Spleen (tissue), 11 donors: ENCODE results near the gene TAS2R43. TPM values are rescaled to one million over a fixed set of nuclear protein-coding genes. Genes with fewer than 3 reads are reported as not detected.
"Not testable (repeated sequence)": the region's sequence is repeated elsewhere in the genome, so short reads cannot be mapped to it uniquely, and the experiment has no call there.

Experiments
- DNase-seq: peaks from one replicate; pipeline ENCODE4 v3.0.0-alpha.2; 2020
- H3K27ac ChIP-seq, 8 donors: fragments of 200-600 bp; sonication (generic) in 7 of 8; 1 replicate in 4 of 8; 2 replicates in 4 of 8; pipeline versions ENCODE4 v1.5.0 to v1.8.0; 2016 to 2021; ENCODE audit warnings: inconsistent platforms in 4 of 8, mild to moderate bottlenecking in 4 of 8, moderate library complexity in 1 of 8
- H3K27me3 ChIP-seq, 7 donors: fragments of 200-600 bp; sonication (generic) in 6 of 7; replicated peaks in 1 of 7; 1 replicate in 4 of 7; 2 replicates in 3 of 7; pipeline versions ENCODE4 v1.5.0 to v1.8.0; 2016 to 2021; ENCODE audit warnings: inconsistent platforms in 3 of 7, mild to moderate bottlenecking in 1 of 7
- H3K36me3 ChIP-seq, 6 donors: fragments of 200-600 bp; sonication (generic) in 5 of 6; 1 replicate in 4 of 6; 2 replicates in 2 of 6; pipeline versions ENCODE4 v1.5.0 to v1.8.0; 2016 to 2021; ENCODE audit warnings: inconsistent platforms in 2 of 6
- H3K4me1 ChIP-seq, 6 donors: fragments of 200-600 bp; sonication (generic) in 5 of 6; 1 replicate in 3 of 6; 2 replicates in 3 of 6; pipeline versions ENCODE4 v1.5.0 to v1.8.0; 2016 to 2021; ENCODE audit warnings: inconsistent platforms in 3 of 6
- H3K4me3 ChIP-seq, 8 donors: fragments of 200-600 bp; sonication (generic) in 7 of 8; 1 replicate in 4 of 8; 2 replicates in 4 of 8; pipeline versions ENCODE4 v1.5.0 to v1.8.0; 2016 to 2021; ENCODE audit warnings: inconsistent platforms in 4 of 8, mild to moderate bottlenecking in 4 of 8, moderate library complexity in 2 of 8
- H3K9me3 ChIP-seq, 8 donors: fragments of 200-600 bp; sonication (generic) in 7 of 8; 1 replicate in 4 of 8; 2 replicates in 4 of 8; pipeline versions ENCODE4 v1.5.0 to v1.8.0; 2016 to 2021; ENCODE audit warnings: inconsistent platforms in 4 of 8
- POLR2A ChIP-seq, 3 donors: fragments of 450-650 bp; IDR thresholded peaks; one replicate each; pipeline ENCODE4 v1.5.1; 2017; ENCODE audit warnings: antibody characterized with exemption in 3 of 3, mild to moderate bottlenecking in 1 of 3
- POLR2AphosphoS5 ChIP-seq, 3 donors: sonication (generic); formaldehyde crosslinking; IDR thresholded peaks; one replicate each; pipeline ENCODE4 v1.5.1; 2017; ENCODE audit warnings: antibody characterized with exemption in 3 of 3
- WGBS, 5 donors: extraction: QIAGEN DNeasy Blood & Tissue Kit in 3 of 5; methylation state at CpG; one replicate each; pipeline versions ENCODE4 v1.1.5 to v1.1.7; 2013 to 2018; 5-methylcytosine and 5-hydroxymethylcytosine counted together
- intact Hi-C: fragments of 100-400 bp; cut with DNase I; formaldehyde crosslinking; loops from one replicate; pipeline ENCODE4 v1.15.0; 2023; ENCODE audit warnings: low total_unique reads
- polyA plus RNA-seq, 3 donors: library from polyadenylated mRNA; stranded (reverse); fragments of 200-250 nt; gene quantifications; one replicate each; pipeline ENCODE4 v1.2.1, GENCODE V29; 2013
- total RNA-seq, 7 donors: library from RNA; depleted of rRNA in 3 of 7; stranded (reverse); fragments of >200 nt in 3 of 7; fragmentation: NEBNext Ultra II Directional in 4 of 7; extraction: Animal tissue kit (Norgen Biotek cat#: 25700) in 4 of 7; gene quantifications; one replicate each; pipeline versions ENCODE4 v1.1.0 to v1.2.1, GENCODE V29; 2016 to 2021
- TF ChIP-seq, protein P1 (sequence below), 11 experiments: fragments of 200-600 bp in 7 of 11; fragments of 450-650 bp in 4 of 11; sonication (generic) in 4 of 11; IDR thresholded peaks in 8 of 11; conservative IDR thresholded peaks in 3 of 11; 1 replicate in 7 of 11; 2 replicates in 4 of 11; pipeline versions ENCODE4 v1.4.0 to v1.8.0; 2016 to 2021; ENCODE audit warnings: antibody characterized with exemption in 11 of 11, inconsistent platforms in 4 of 11, mild to moderate bottlenecking in 1 of 11
- donor health status: healthy with polysubstance abuse.
- donor health status: DM: no; HTN: no; CAD: no; lungs with moderate emphysema.
- donor health status: DM: no; HTN: no; CAD: no.
- donor health status: Bipolar disorder and iron deficiency.
- donor health status: healthy.
- donor health status: DM: no; HTN: no; CAD: no.
- donor health status: DM: yes; HTN: yes; CAD: no.

TAS2R43 gene
- total and polyA plus RNA-seq, 10 donors = 1.5 to 14.0 (median 4.6) TPM; not detected in 5

DNA sequence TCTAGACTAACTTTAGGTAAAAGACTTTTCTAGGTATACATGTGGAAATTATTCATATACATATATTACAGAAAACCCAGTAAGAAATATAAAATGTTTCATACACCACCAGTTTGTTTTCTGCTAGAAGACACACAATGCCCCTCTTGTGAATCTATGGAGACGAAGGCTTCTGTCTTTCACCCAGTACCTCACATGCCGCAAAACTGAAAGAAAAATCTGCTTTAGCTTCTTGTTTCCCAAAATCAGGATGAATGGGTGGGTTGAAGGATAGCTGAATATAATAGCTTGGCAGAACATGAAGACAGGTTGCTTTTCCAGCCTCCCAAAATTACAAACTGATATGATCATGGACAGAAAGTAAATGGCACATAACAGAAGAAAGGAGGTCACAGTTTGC lies 41.0 kb upstream of the TAS2R43 start:
- intact Hi-C loops = no loop called here
- H3K4me3 ChIP-seq = no peak overlapping the region
- TF ChIP-seq, protein P1, sequence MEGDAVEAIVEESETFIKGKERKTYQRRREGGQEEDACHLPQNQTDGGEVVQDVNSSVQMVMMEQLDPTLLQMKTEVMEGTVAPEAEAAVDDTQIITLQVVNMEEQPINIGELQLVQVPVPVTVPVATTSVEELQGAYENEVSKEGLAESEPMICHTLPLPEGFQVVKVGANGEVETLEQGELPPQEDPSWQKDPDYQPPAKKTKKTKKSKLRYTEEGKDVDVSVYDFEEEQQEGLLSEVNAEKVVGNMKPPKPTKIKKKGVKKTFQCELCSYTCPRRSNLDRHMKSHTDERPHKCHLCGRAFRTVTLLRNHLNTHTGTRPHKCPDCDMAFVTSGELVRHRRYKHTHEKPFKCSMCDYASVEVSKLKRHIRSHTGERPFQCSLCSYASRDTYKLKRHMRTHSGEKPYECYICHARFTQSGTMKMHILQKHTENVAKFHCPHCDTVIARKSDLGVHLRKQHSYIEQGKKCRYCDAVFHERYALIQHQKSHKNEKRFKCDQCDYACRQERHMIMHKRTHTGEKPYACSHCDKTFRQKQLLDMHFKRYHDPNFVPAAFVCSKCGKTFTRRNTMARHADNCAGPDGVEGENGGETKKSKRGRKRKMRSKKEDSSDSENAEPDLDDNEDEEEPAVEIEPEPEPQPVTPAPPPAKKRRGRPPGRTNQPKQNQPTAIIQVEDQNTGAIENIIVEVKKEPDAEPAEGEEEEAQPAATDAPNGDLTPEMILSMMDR (IDR thresholded peaks at IDR 0.05 in 8 of 11, conservative IDR thresholded peaks at IDR 0.05 in 3 of 11) = no peak
- TF ChIP-seq POLR2AphosphoS5 (IDR thresholded peaks at IDR 0.05) = no peak
- no peak for TF ChIP-seq POLR2A (IDR thresholded peaks at IDR 0.05)
- no peaks in the 10 kb centered on the region for H3K4me1 ChIP-seq
- no peak for DNase-seq
- H3K27ac ChIP-seq = no peak overlapping the region
- H3K36me3 ChIP-seq = peaks cover 0 to 9% (median 0%) of the 10 kb centered on the region in 6 donors
- WGBS, 5 donors = 90 to 97% (median 97%) methylated on average over 2 of the region's 2 CpGs
- H3K9me3 ChIP-seq = peaks cover 0 to 4% (median 0%) of the 10 kb centered on the region in 8 donors
- no peaks in the 10 kb centered on the region for H3K27me3 ChIP-seq

DNA sequence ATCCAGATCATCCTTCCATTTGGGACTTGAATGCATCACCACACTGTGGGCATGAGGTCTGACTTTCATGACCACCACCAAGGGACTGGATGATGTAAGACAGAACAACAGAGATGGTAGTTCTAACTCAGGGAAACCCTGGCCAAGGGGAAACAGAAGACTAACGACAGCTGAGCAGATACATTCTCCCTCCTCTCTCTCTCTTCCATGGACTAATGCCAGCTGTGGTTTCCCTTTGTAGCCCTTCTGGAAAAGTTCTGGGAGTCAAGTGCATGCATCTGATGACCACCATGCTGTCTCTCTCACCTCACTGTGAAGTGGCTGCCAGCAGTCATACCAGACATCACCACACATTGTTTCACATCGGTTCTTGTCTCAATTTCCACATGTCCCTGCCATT lies 38.9 kb upstream of the TAS2R43 start:
- Histone ChIP-seq H3K27ac (no peak overlapping the region), H3K36me3 (peaks cover 0 to 10% (median 0%) of the 10 kb centered on the region in 6 donors), H3K4me1 (no peaks in the 10 kb centered on the region), H3K4me3 (no peak overlapping the region), H3K27me3 (no peaks in the 10 kb centered on the region), H3K9me3 (peaks cover 0 to 6% (median 0%) of the 10 kb centered on the region in 8 donors)
- intact Hi-C loops = no loop called here
- TF ChIP-seq, protein P1 (IDR thresholded peaks at IDR 0.05 in 8 of 11, conservative IDR thresholded peaks at IDR 0.05 in 3 of 11) = no peak
- TF ChIP-seq POLR2A (IDR thresholded peaks at IDR 0.05) (no peak), POLR2AphosphoS5 (IDR thresholded peaks at IDR 0.05) (no peak)
- DNase-seq = no peak
- 0 to 100% (median 62%) methylated on average over 2 of the region's 2 CpGs for WGBS, 5 donors

DNA sequence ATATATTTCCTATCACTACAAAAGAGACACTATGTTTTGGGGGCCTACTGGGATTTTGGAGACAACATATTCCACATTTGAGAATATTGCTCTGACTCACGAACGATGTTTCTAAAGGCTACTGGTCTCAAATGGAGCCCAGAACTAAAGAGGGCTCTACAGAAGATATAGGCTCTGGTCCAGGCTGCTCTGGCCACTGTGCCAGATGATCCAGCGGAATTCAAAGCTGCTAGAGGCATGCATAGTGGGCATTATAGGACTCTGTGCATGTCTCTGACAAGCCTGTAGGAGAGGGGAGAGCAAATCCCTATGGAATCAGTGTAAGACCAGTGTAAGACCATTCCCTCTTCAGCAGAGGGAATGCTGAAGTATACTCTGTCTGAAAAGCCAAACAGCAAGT lies 38.3 kb upstream of the TAS2R43 start:
- 94 to 98% (median 96%) methylated on average over 3 of the region's 3 CpGs for WGBS, 5 donors
- peaks cover 0 to 10% (median 0%) of the 10 kb centered on the region in 6 donors for H3K36me3 ChIP-seq

DNA sequence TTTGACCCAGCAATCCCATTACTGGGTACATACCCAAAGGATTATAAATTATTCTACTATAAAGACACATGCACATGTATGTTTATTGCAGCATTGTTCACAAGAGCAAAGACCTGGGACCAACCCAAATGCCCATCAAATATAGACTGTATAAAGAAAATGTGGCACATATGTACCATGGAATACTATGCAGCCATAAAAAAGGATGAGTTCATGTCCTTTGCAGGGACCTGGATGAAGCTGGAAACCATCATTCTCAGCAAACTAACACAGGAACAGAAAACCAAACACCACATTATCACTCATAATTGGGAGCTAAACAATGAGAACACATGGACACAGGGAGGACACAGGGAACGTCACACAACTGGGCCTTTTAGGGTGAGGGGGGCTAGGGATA lies 22.0 kb upstream of the TAS2R43 start:
- Histone ChIP-seq H3K36me3 (peaks cover 0 to 13% (median 0%) of the 10 kb centered on the region in 6 donors), H3K9me3 (peaks cover 0 to 70% (median 34%) of the 10 kb centered on the region in 8 donors)
- H3K4me3 ChIP-seq, H3K4me1 ChIP-seq, H3K27me3 ChIP-seq, DNase-seq, H3K27ac ChIP-seq, intact Hi-C loops: not testable (repeated sequence)
- 93 to 100% (median 100%) methylated on average over 1 of the region's 1 CpG for WGBS, 5 donors

More for the DNA sequence above, 38.3 kb upstream of the TAS2R43 start:
- Histone ChIP-seq H3K27me3 (no peaks in the 10 kb centered on the region), H3K9me3 (peaks cover 0 to 6% (median 0%) of the 10 kb centered on the region in 8 donors), H3K4me3 (no peak overlapping the region), H3K27ac (no peak overlapping the region), H3K4me1 (no peaks in the 10 kb centered on the region)
- DNase-seq = no peak
- TF ChIP-seq, protein P1 (IDR thresholded peaks at IDR 0.05 in 8 of 11, conservative IDR thresholded peaks at IDR 0.05 in 3 of 11) = no peak
- no peak for TF ChIP-seq POLR2AphosphoS5 (IDR thresholded peaks at IDR 0.05)
- no peak for TF ChIP-seq POLR2A (IDR thresholded peaks at IDR 0.05)
- intact Hi-C loops = no loop called here

- intact Hi-C loops, H3K27me3 ChIP-seq, H3K4me1 ChIP-seq, DNase-seq, H3K4me3 ChIP-seq, H3K27ac ChIP-seq: not testable (repeated sequence)
- Histone ChIP-seq H3K36me3 (peaks cover 0 to 17% (median 0%) of the 10 kb centered on the region in 6 donors), H3K9me3 (peaks cover 0 to 45% (median 26%) of the 10 kb centered on the region in 8 donors)
- WGBS, 5 donors = 75 to 90% (median 84%) methylated on average over 1 of the region's 1 CpG
Observed at GRCh38 chr12:11111213-11111612, 19.1 kb upstream of the TAS2R43 start.
